NB4 (cell line): ENCODE data around the gene CCDC7.

ENCODE experiments used
- DNase-seq: peaks from one replicate; pipeline ENCODE4 v3.0.0; 2010; ENCODE audit warnings: low read depth
- H3K4me3 ChIP-seq: one replicate; pipeline ENCODE4 v1.5.1; 2011; ENCODE audit warnings: mild to moderate bottlenecking, low read depth, low read length, moderate library complexity
- CTCF ChIP-seq: IDR thresholded peaks from one replicate; pipeline ENCODE4 v1.5.1; 2012; ENCODE audit warnings: low read depth, low read length
- MAX ChIP-seq: IDR thresholded peaks from 2 replicates; pipeline ENCODE4 v1.6.1; 2011; ENCODE audit warnings: low read depth, low read length
- MYC ChIP-seq: IDR thresholded peaks from 2 replicates; pipeline ENCODE4 v1.6.1; 2011; ENCODE audit warnings: low read depth, low read length
- POLR2A ChIP-seq: IDR thresholded peaks from 2 replicates; pipeline ENCODE4 v1.6.1; 2011; ENCODE audit warnings: mild to moderate bottlenecking; ENCODE audit not compliant: insufficient read length; ENCODE audit errors: extremely low read depth

Gene CCDC7

GRCh38 chr10:32433542-32433941 lies 12.4 kb upstream of the CCDC7 start:
- TF ChIP-seq POLR2A (no peak), CTCF (no peak), MAX (no peak), MYC (no peak)
- H3K4me3 ChIP-seq = no peak overlapping the region
- DNase-seq = no peak

GRCh38 chr10:32436215-32436614 lies 9.7 kb upstream of the CCDC7 start:
- DNase-seq = no peak
- H3K4me3 ChIP-seq = no peak overlapping the region
- TF ChIP-seq MYC (no peak), CTCF (no peak)

- no peak overlapping the region for H3K4me3 ChIP-seq
- TF ChIP-seq MYC (no peak), MAX (no peak), POLR2A (no peak), CTCF (no peak)
- no peak for DNase-seq
Measured at GRCh38 chr10:32437334-32437733, 8.6 kb upstream of the CCDC7 start.

- peak; percentile 3 for DNase-seq
- H3K4me3 ChIP-seq = peak overlapping the region; percentile 87
- no peak for TF ChIP-seq CTCF
- no peak for TF ChIP-seq POLR2A
- no peak for TF ChIP-seq MAX
- TF ChIP-seq MYC = no peak
Measured at GRCh38 chr10:32445036-32445435, 904 bp upstream of the CCDC7 start.

GRCh38 chr10:32446536-32447406 lies 831 bp downstream of the CCDC7 start:
- no peak for TF ChIP-seq CTCF
- TF ChIP-seq POLR2A = no peak
- TF ChIP-seq MYC = no peak
- 0 out of 2 replicates have a peak, but pooled peaks have one; percentile 1 for TF ChIP-seq MAX
- peak overlapping the region; percentile 78 for H3K4me3 ChIP-seq
- peak; percentile 16 for DNase-seq

GRCh38 chr10:32454148-32454547 lies 8.2 kb downstream of the CCDC7 start:
- no peak for TF ChIP-seq POLR2A
- TF ChIP-seq MYC = no peak
- no peak for TF ChIP-seq CTCF
- no peak for TF ChIP-seq MAX
- no peak overlapping the region for H3K4me3 ChIP-seq
- no peak for DNase-seq
